Skeletal muscle tissue (tissue), 4 donors: ENCODE data around the gene DYNC2LI1. TPM values are rescaled to one million over a fixed set of nuclear protein-coding genes. Genes with fewer than 3 reads are reported as not detected.
A peak's percentile ranks its signal among the peaks of the same experiment; 100 is the strongest.
"Not testable (repeated sequence)": the region's sequence is repeated elsewhere in the genome, so short reads cannot be mapped to it uniquely, and the experiment has no call there.

ENCODE experiments used
- H3K27ac ChIP-seq: one replicate; pipeline ENCODE4 v1.7.0; 2013; ENCODE audit warnings: mild to moderate bottlenecking, low read depth, low read length, inconsistent platforms
- H3K27me3 ChIP-seq, 3 donors: one replicate each; pipeline ENCODE4 v1.7.0; 2013; ENCODE audit warnings: low read length in 3 of 3; ENCODE audit not compliant: control insufficient read depth in 3 of 3, insufficient read depth in 3 of 3
- H3K36me3 ChIP-seq, 3 donors: one replicate each; pipeline ENCODE4 v1.7.0; 2013; ENCODE audit warnings: low read length in 3 of 3; ENCODE audit not compliant: control insufficient read depth in 3 of 3, insufficient read depth in 3 of 3
- H3K4me1 ChIP-seq, 3 donors: one replicate each; pipeline ENCODE4 v1.7.0; 2013; ENCODE audit warnings: low read length in 3 of 3, mild to moderate bottlenecking in 3 of 3; ENCODE audit not compliant: control insufficient read depth in 3 of 3, insufficient read depth in 3 of 3
- H3K4me3 ChIP-seq, 3 donors: one replicate each; pipeline ENCODE4 v1.7.0; 2013; ENCODE audit warnings: low read length in 3 of 3
- H3K9ac ChIP-seq, 3 donors: one replicate each; pipeline ENCODE4 v1.7.0; 2013; ENCODE audit warnings: low read length in 3 of 3, mild to moderate bottlenecking in 3 of 3, moderate library complexity in 2 of 3, low read depth in 1 of 3
- H3K9me3 ChIP-seq, 3 donors: one replicate each; pipeline ENCODE4 v1.7.0; 2013; ENCODE audit warnings: low read length in 3 of 3; ENCODE audit not compliant: control insufficient read depth in 3 of 3
- total RNA-seq: library from RNA; depleted of rRNA; stranded (reverse); fragments of >200 nt; gene quantifications from one replicate; pipeline ENCODE4 v1.2.3, GENCODE V29; 2014
- donor health status: Osteomylitis.

The DYNC2LI1 gene
- 26.6 TPM for total RNA-seq

DNA sequence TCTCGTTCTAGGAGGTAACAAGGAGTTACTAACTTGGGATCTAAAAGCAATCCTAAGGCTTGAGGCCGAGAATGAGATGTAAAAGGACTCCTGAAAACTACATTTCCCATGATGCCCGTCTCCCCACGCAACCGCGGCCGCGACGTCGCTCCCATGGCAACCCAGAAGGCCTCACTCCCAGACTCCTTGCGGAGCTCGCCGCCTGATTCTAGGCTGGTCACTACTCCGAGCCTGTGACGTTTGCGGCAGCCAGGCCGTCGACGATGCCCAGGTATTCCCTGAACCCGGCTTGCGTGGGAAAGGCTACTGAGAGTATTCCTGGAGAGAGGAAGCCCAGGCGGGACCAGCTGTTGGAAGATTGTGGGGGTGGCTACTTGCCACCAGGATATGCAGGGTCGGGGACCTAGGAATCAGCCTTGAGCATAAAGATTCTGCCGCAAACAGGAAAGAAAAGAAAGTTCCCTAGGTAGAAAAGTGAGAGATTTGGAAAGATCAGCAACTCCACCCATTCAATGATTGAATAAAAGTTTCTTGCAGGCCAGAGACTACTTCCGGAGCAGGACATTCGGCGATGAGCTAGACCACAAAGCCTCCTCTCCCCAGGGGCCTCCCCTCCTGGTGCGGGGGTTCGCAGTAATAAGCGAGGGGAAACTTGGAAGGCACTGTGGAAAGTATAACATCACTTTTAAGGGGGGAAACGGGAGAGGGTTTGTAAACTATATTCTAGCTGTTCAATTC, at the start of gene DYNC2LI1:
TSS of gene DYNC2LI1 (plus strand) at position 164 of the 738 bp plus-strand sequence. CDS start at position 264, 100 bp downstream.
- Histone ChIP-seq H3K27me3 (no peaks in the 10 kb centered on the region), H3K27ac (peak within 1 kb of the TSS; percentile 69), H3K9me3 (no peaks in the 10 kb centered on the region), H3K4me1 (no peaks in the 10 kb centered on the region), H3K4me3 (peak within 1 kb of the TSS; percentile 83 to 99 (median 98)), H3K36me3 (peaks cover 1 to 5% (median 4%) of the 10 kb centered on the region in 3 donors), H3K9ac (peak within 1 kb of the TSS; percentile 75 to 93 (median 79))

GRCh38 chr2:43724728-43725526, 48.9 kb upstream of the DYNC2LI1 start:
- H3K4me3 ChIP-seq: no peak overlapping the region
- H3K9me3 ChIP-seq: no peaks in the 10 kb centered on the region
- H3K27ac ChIP-seq: no peak overlapping the region
- no peaks in the 10 kb centered on the region for H3K4me1 ChIP-seq
- H3K27me3 ChIP-seq: no peaks in the 10 kb centered on the region
- H3K9ac ChIP-seq: no peak overlapping the region
- H3K36me3 ChIP-seq: no peaks in the 10 kb centered on the region

DNA sequence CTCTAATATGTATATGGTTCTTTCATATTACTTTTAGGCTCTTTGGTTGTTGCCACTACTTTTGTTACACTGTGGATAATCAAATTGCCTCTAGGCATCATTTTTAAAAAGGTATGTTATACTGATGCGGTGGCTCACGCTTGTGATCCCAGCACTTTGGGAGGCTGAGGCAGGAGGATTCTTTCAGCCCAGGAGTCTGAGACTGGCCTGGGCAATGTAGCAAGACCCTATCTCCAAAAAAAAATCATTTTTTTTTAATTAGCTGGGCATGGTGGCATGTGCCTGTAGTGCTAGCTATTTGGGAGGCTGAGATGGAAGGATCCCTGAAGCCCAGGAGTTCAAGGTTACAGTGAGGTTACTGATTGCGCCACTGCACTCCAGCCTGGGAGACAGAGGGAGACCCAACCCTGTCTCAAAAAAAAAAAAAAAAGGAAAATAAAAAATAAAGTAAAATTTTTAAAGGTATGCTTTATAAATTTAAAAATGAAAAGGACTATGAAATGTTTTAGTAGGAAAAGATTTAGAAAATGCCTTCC, 48.1 kb upstream of the DYNC2LI1 start:
- no peaks in the 10 kb centered on the region for H3K4me1 ChIP-seq
- no peaks in the 10 kb centered on the region for H3K27me3 ChIP-seq
- no peak overlapping the region for H3K27ac ChIP-seq
- H3K4me3 ChIP-seq: no peak overlapping the region
- H3K9ac ChIP-seq: no peak overlapping the region
- H3K9me3 ChIP-seq: no peaks in the 10 kb centered on the region
- H3K36me3 ChIP-seq: no peaks in the 10 kb centered on the region

DNA sequence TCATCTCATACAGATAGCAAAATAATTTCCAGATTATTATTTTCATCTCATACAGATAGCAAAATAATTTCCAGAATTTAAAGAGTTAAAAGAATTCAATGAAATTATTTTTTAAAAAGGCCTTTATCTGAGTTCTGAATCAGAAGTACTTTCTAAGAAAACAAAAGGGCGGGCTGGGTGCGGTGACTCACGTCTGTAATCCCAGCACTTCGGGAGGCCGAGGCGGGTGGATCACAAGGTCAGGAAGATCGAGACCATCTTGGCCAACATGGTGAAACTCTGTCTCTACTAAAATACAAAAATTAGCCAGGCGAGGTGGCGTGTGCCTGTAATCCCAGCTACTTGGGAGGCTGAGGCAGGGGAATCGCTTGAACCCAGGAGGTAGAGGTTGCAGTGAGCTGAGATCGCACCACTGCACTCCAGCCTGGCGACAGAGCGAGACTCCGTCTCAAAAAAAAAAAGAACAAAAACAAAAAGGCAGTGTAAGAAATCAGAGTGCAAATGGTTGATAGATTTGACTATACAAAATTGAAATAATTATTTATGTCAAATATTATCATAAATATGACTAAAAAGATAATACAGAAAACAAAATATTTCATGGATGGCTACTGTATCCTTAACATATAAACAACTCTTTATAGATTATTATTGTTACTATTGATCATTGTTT, 46.7 kb upstream of the DYNC2LI1 start:
- not testable (repeated sequence) for H3K9me3 ChIP-seq

DNA sequence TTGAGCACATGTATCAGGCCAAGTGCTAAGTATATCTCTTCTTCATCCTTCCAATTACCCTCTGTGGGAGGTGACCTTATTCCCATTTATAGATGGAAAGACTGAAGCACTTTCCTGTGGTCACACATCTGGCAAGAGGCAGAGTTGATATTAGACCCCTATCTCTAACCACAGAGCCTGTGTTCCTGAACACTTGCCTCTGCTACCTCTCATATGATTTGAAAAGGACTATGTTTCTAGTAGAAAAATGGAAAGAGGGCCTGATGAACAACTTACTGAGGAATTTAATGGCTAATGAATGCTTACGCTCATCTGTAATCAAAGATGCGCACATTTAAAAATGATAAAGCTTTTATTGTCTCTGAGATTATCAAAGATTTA, 46.2 kb upstream of the DYNC2LI1 start:
- H3K9ac ChIP-seq: no peak overlapping the region
- H3K27me3 ChIP-seq: no peaks in the 10 kb centered on the region
- no peak overlapping the region for H3K4me3 ChIP-seq
- H3K27ac ChIP-seq: no peak overlapping the region
- no peaks in the 10 kb centered on the region for H3K36me3 ChIP-seq
- H3K9me3 ChIP-seq: no peaks in the 10 kb centered on the region
- no peaks in the 10 kb centered on the region for H3K4me1 ChIP-seq

More for the DNA sequence above, 46.7 kb upstream of the DYNC2LI1 start:
- not testable (repeated sequence) for H3K4me1 ChIP-seq, H3K36me3 ChIP-seq, H3K27ac ChIP-seq, H3K9ac ChIP-seq, H3K4me3 ChIP-seq, H3K27me3 ChIP-seq

DNA sequence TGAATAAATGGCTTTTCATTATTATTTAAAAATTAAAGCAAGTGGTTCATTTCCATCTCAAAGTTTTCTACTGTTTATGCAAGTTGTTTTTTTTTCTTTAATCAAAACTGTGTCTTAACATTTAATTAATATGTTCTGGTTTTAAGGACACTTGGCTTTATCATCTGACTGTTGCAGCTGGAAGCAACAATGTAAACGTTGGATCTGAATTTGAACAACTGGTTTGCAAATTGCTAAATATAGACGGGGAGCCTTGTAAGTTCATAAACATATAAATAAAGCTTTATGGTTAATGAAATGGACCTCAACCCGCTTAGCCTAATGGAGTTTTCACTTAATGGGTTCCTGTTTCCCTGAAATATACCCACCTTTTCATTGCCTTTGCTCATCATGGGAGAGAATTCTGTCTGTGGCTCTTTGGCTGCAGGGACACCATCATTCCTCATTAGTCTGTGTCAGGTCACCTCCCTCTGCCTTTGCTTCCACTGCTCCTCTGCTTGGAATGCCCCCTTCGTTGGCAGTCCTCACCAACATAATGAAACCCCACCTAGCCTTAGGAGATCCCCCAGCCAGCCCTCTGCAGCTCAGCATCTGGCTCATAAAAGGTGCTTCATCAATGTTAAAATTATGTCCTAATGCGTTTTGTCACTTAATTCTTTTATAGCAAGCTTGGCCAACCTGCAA, 44.2 kb upstream of the DYNC2LI1 start:
- H3K9ac ChIP-seq: no peak overlapping the region
- H3K36me3 ChIP-seq: no peaks in the 10 kb centered on the region
- no peaks in the 10 kb centered on the region for H3K4me1 ChIP-seq
- no peaks in the 10 kb centered on the region for H3K27me3 ChIP-seq
- no peaks in the 10 kb centered on the region for H3K9me3 ChIP-seq
- H3K4me3 ChIP-seq: no peak overlapping the region
- no peak overlapping the region for H3K27ac ChIP-seq

- Histone ChIP-seq H3K4me1 (no peaks in the 10 kb centered on the region), H3K9me3 (no peaks in the 10 kb centered on the region), H3K4me3 (no peak overlapping the region), H3K36me3 (no peaks in the 10 kb centered on the region), H3K27me3 (no peaks in the 10 kb centered on the region), H3K9ac (no peak overlapping the region), H3K27ac (no peak overlapping the region)
Observed at GRCh38 chr2:43731211-43731610, 42.6 kb upstream of the DYNC2LI1 start.

DNA sequence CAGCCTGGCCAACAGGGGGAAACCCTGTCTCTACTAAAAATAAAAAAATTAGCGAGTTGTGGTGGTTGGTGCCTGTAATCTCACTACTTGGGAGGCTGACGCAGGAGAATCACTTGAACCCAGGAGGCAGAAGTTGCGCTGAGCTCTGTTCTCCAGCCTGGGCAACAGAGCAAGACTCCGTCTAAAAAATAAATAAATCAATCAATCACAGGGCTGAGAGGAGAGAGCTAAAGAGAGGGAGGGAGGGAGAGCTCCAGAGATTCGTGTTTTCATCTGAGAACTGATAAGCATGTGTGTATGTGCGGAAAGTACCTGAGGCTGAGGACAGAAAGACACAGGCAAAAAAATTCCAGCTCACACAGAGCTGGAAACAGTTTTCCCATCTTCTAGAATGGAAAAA, 37.2 kb upstream of the DYNC2LI1 start:
- no peaks in the 10 kb centered on the region for H3K9me3 ChIP-seq
- H3K27ac ChIP-seq: no peak overlapping the region
- H3K36me3 ChIP-seq: peaks cover 0 to 2% (median 0%) of the 10 kb centered on the region in 3 donors
- H3K27me3 ChIP-seq: no peaks in the 10 kb centered on the region
- H3K9ac ChIP-seq: no peak overlapping the region
- no peaks in the 10 kb centered on the region for H3K4me1 ChIP-seq
- no peak overlapping the region for H3K4me3 ChIP-seq

DNA sequence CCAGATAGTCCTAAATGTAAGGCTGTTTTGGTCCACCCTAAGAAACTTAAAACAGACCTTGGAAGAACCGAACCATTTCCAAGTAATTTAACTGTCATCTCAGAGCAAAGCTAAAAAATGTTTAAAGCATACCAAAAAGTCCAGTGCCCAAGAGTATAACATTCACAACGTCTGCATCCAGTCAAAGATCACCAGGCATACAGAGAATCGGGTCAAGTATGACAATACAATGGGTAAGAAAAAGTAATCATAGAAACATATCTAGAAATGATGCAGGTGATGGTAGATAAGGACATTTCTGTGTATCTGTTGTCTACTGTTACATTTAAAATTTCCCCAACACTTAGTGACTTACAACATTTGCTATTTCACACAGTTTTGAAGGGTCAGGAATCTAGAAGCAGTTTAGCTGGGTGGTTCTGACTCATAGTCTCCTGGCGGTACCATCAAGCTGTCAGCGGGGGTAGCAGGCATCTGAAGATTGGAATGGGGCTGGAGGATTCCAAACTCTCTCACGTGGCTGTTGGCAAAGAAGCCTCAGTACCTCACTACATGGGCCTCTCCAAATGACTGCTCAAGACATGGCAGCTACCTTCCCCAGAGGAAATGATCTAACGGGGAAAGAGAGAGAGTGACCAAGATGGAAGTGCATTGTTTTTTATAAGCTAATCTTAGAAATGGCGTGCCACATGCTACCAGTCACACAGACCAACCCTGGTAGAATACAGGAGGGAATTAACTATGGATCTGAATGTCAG, 36.6 kb upstream of the DYNC2LI1 start:
- Histone ChIP-seq H3K27me3 (no peaks in the 10 kb centered on the region), H3K27ac (no peak overlapping the region), H3K4me3 (no peak overlapping the region), H3K4me1 (no peaks in the 10 kb centered on the region), H3K9ac (no peak overlapping the region), H3K36me3 (peaks cover 0 to 2% (median 0%) of the 10 kb centered on the region in 3 donors), H3K9me3 (no peaks in the 10 kb centered on the region)
